ENCODE results near the gene UNC13D. TPM values are rescaled to one million over a fixed set of nuclear protein-coding genes. Genes with fewer than 3 reads are reported as not detected.
"Not testable (repeated sequence)": the region's sequence is repeated elsewhere in the genome, so short reads cannot be mapped to it uniquely, and the experiment has no call there.

UNC13D gene
- polyA plus RNA-seq, 1 donor (not counting 4 experiments of a cell fraction or from before 2014, with no cell fraction given), result 0.25 TPM

DNA sequence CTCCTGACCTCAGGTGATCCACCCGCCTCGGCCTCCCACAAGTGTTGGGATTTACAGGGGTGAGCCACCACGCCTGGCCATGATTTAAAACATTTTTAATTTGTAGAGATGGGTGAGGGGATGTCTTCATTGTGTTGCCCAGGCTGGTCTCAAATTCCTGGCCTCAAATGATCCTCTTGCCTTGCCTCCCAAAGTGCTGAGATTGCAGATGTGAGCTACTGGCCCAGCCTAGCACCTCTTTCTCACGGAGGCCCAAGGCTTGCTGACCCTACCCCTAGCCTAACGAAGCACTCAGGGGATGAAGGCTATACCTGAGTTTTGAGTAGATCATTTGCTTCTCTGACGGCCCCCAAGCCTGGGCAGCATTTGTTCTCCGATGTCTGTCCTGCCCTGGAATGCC is 33.0 kb downstream of the UNC13D start:
- H3K4me2 ChIP-seq (ENCODE audit: control insufficient read depth, extremely low read depth, insufficient read depth, low read depth, low read length), result no peak overlapping the region
- dilution Hi-C loops (cut with MboI; ENCODE audit: extremely low pct_ligation_motif_present, low sequenced_read_pairs), result no loop called here
- H3K27ac ChIP-seq (ENCODE audit: control insufficient read depth, insufficient read depth, low read length), result no peak overlapping the region
- no peak overlapping the region for H3K4me3 ChIP-seq (ENCODE audit: control insufficient read depth in 2 of 3, extremely low read depth in 1 of 3, insufficient read depth in 2 of 3, low read depth in 1 of 3, low read length in 3 of 3)
- no peaks in the 10 kb centered on the region for H3K9me3 ChIP-seq (ENCODE audit: control insufficient read depth, low read depth, low read length)
- H3K27me3 ChIP-seq (ENCODE audit: control insufficient read depth, extremely low read depth, insufficient read depth, low read length), result no peaks in the 10 kb centered on the region
- H3K79me2 ChIP-seq (ENCODE audit: control insufficient read depth, insufficient read depth, low read length), result no peaks in the 10 kb centered on the region
- FAIRE-seq (no peak), DNase-seq (ENCODE audit: low read depth, low spot score) (no peak)
- H3K4me1 ChIP-seq (ENCODE audit: control insufficient read depth, extremely low read depth, insufficient read depth, low read length), result peaks cover 34% of the 10 kb centered on the region
- no peak overlapping the region for H3K9ac ChIP-seq (ENCODE audit: control insufficient read depth, extremely low read depth, insufficient read depth, low read length)
- H4K20me1 ChIP-seq (ENCODE audit: control insufficient read depth, extremely low read depth, insufficient read depth, low read length), result no peaks in the 10 kb centered on the region
- H2AFZ ChIP-seq (ENCODE audit: control insufficient read depth, low read length), result no peak overlapping the region
- TF ChIP-seq, protein P1, sequence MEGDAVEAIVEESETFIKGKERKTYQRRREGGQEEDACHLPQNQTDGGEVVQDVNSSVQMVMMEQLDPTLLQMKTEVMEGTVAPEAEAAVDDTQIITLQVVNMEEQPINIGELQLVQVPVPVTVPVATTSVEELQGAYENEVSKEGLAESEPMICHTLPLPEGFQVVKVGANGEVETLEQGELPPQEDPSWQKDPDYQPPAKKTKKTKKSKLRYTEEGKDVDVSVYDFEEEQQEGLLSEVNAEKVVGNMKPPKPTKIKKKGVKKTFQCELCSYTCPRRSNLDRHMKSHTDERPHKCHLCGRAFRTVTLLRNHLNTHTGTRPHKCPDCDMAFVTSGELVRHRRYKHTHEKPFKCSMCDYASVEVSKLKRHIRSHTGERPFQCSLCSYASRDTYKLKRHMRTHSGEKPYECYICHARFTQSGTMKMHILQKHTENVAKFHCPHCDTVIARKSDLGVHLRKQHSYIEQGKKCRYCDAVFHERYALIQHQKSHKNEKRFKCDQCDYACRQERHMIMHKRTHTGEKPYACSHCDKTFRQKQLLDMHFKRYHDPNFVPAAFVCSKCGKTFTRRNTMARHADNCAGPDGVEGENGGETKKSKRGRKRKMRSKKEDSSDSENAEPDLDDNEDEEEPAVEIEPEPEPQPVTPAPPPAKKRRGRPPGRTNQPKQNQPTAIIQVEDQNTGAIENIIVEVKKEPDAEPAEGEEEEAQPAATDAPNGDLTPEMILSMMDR (optimal IDR thresholded peaks at IDR 0.05 in 1 of 3, IDR thresholded peaks at IDR 0.05 in 1 of 3, conservative IDR thresholded peaks at IDR 0.05 in 1 of 3; ENCODE audit: extremely low read depth in 1 of 3, insufficient read depth in 2 of 3, low read length in 3 of 3), result no peak
- no peak for TF ChIP-seq EZH2 (IDR thresholded peaks at IDR 0.05; ENCODE audit: low read length)
- peaks cover 2 to 3% of the 10 kb centered on the region in 2 experiments for H3K36me3 ChIP-seq (ENCODE audit: control insufficient read depth in 2 of 2, extremely low read depth in 1 of 2, insufficient read depth in 2 of 2, low read length in 2 of 2)
- peaks cover 5% of the 10 kb centered on the region for H3K9me1 ChIP-seq (ENCODE audit: control insufficient read depth, extremely low read depth, insufficient read depth, low read length)

DNA sequence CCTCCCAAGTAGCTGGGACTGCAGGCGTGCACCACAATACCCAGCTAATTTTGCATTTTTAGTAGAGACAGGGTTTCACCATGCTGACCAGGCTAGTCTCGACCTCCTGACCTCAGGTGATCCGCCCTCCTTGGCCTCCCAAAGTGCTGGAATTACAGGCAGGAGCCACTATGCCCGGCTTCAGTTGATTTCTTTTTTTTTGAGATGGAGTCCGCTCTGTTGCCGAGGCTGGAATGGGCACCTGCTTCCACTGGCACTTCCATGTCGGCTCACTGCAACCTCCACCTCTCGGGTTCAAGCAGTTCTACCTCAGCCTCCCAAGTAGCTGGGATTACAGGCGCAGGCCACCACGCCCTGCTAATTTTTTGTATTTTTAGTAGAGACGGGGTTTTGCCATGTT is 33.4 kb downstream of the UNC13D start:
- H3K9ac ChIP-seq (ENCODE audit: control insufficient read depth, extremely low read depth, insufficient read depth, low read length); H3K9me3 ChIP-seq (ENCODE audit: control insufficient read depth, low read depth, low read length); dilution Hi-C loops (cut with MboI; ENCODE audit: extremely low pct_ligation_motif_present, low sequenced_read_pairs); H3K4me2 ChIP-seq (ENCODE audit: control insufficient read depth, extremely low read depth, insufficient read depth, low read depth, low read length); H3K79me2 ChIP-seq (ENCODE audit: control insufficient read depth, insufficient read depth, low read length); DNase-seq (ENCODE audit: low read depth, low spot score); H4K20me1 ChIP-seq (ENCODE audit: control insufficient read depth, extremely low read depth, insufficient read depth, low read length); H3K4me3 ChIP-seq (ENCODE audit: control insufficient read depth in 2 of 3, extremely low read depth in 1 of 3, insufficient read depth in 2 of 3, low read depth in 1 of 3, low read length in 3 of 3); H2AFZ ChIP-seq (ENCODE audit: control insufficient read depth, low read length); H3K9me1 ChIP-seq (ENCODE audit: control insufficient read depth, extremely low read depth, insufficient read depth, low read length); H3K27ac ChIP-seq (ENCODE audit: control insufficient read depth, insufficient read depth, low read length); H3K27me3 ChIP-seq (ENCODE audit: control insufficient read depth, extremely low read depth, insufficient read depth, low read length); H3K36me3 ChIP-seq (ENCODE audit: control insufficient read depth in 2 of 2, extremely low read depth in 1 of 2, insufficient read depth in 2 of 2, low read length in 2 of 2); FAIRE-seq: not testable (repeated sequence)
- peaks cover 34% of the 10 kb centered on the region for H3K4me1 ChIP-seq (ENCODE audit: control insufficient read depth, extremely low read depth, insufficient read depth, low read length)

DNA sequence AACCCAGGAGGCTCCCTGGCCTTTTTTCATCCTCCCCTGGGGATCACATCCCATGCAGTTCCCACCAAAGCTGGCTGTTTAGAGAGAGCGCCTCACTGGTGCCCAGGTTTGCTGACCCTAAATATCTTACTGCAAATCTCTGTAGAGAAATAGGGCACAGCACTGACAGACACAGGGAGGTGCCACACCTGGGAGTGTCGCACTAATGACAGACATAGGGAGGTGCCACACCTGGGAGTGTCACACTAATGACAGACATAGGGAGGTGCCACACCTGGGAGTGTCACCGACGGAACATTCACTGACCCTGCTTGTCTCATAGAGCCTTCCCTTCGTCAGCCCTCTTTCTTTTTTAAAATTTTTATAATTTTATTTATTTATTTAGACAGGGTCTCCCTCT is 34.0 kb downstream of the UNC13D start:
- dilution Hi-C loops (cut with MboI; ENCODE audit: extremely low pct_ligation_motif_present, low sequenced_read_pairs), result no loop called here
- Histone ChIP-seq H3K27ac (ENCODE audit: control insufficient read depth, insufficient read depth, low read length) (no peak overlapping the region), H3K36me3 (ENCODE audit: control insufficient read depth in 2 of 2, extremely low read depth in 1 of 2, insufficient read depth in 2 of 2, low read length in 2 of 2) (peaks cover 2 to 3% of the 10 kb centered on the region in 2 experiments), H3K4me3 (ENCODE audit: control insufficient read depth in 2 of 3, extremely low read depth in 1 of 3, insufficient read depth in 2 of 3, low read depth in 1 of 3, low read length in 3 of 3) (no peak overlapping the region), H3K79me2 (ENCODE audit: control insufficient read depth, insufficient read depth, low read length) (no peaks in the 10 kb centered on the region), H3K4me1 (ENCODE audit: control insufficient read depth, extremely low read depth, insufficient read depth, low read length) (peaks cover 31% of the 10 kb centered on the region), H2AFZ (ENCODE audit: control insufficient read depth, low read length) (no peak overlapping the region), H4K20me1 (ENCODE audit: control insufficient read depth, extremely low read depth, insufficient read depth, low read length) (no peaks in the 10 kb centered on the region), H3K9ac (ENCODE audit: control insufficient read depth, extremely low read depth, insufficient read depth, low read length) (no peak overlapping the region), H3K4me2 (ENCODE audit: control insufficient read depth, extremely low read depth, insufficient read depth, low read depth, low read length) (no peak overlapping the region), H3K9me3 (ENCODE audit: control insufficient read depth, low read depth, low read length) (no peaks in the 10 kb centered on the region), H3K9me1 (ENCODE audit: control insufficient read depth, extremely low read depth, insufficient read depth, low read length) (peaks cover 4% of the 10 kb centered on the region), H3K27me3 (ENCODE audit: control insufficient read depth, extremely low read depth, insufficient read depth, low read length) (no peaks in the 10 kb centered on the region)
- TF ChIP-seq, protein P1 (optimal IDR thresholded peaks at IDR 0.05 in 1 of 3, IDR thresholded peaks at IDR 0.05 in 1 of 3, conservative IDR thresholded peaks at IDR 0.05 in 1 of 3; ENCODE audit: extremely low read depth in 1 of 3, insufficient read depth in 2 of 3, low read length in 3 of 3), result no peak
- TF ChIP-seq EZH2 (IDR thresholded peaks at IDR 0.05; ENCODE audit: low read length), result no peak
- FAIRE-seq (no peak), DNase-seq (ENCODE audit: low read depth, low spot score) (no peak)
